ENCODE results near the gene SDE2.
"Not testable (repeated sequence)": the region's sequence is repeated elsewhere in the genome, so short reads cannot be mapped to it uniquely, and the experiment has no call there.

SDE2 gene

GRCh38 chr1:225999227-225999911 is at the start of gene SDE2:
Gene SDE2 (minus strand): TSS chr1:225999343. CDS start chr1:225999312, 31 bp downstream.
- DNase-seq: peak; percentile 100

- DNase-seq: no peak
Measured at GRCh38 chr1:226048886-226049285, 49.7 kb upstream of the SDE2 start.

GRCh38 chr1:226047495-226047894 is 48.4 kb upstream of the SDE2 start:
- no peak for DNase-seq

GRCh38 chr1:226046240-226046639 is 47.1 kb upstream of the SDE2 start:
- DNase-seq: no peak

- no peak for DNase-seq
Measured at GRCh38 chr1:226044514-226045101, 45.5 kb upstream of the SDE2 start.

GRCh38 chr1:226041419-226041818 is 42.3 kb upstream of the SDE2 start:
- DNase-seq: no peak

- DNase-seq: no peak
Measured at GRCh38 chr1:226038661-226039060, 39.5 kb upstream of the SDE2 start.

GRCh38 chr1:226035915-226036314 is 36.8 kb upstream of the SDE2 start:
- DNase-seq: no peak

GRCh38 chr1:226034482-226034881 is 35.3 kb upstream of the SDE2 start:
- DNase-seq: peak; percentile 37

GRCh38 chr1:226033991-226034390 is 34.8 kb upstream of the SDE2 start:
- no peak for DNase-seq

- no peak for DNase-seq
Measured at GRCh38 chr1:226033582-226033981, 34.4 kb upstream of the SDE2 start.

- no peak for DNase-seq
Measured at GRCh38 chr1:226029568-226030225, 30.6 kb upstream of the SDE2 start.

- no peak for DNase-seq
Measured at GRCh38 chr1:226029093-226029496, 30.0 kb upstream of the SDE2 start.

- DNase-seq: no peak
Measured at GRCh38 chr1:226027538-226028217, 28.5 kb upstream of the SDE2 start.

GRCh38 chr1:226026833-226027232 is 27.7 kb upstream of the SDE2 start:
- DNase-seq: no peak

- DNase-seq: no peak
Measured at GRCh38 chr1:226023735-226024134, 24.6 kb upstream of the SDE2 start.

- no peak for DNase-seq
Measured at GRCh38 chr1:226021801-226022200, 22.7 kb upstream of the SDE2 start.

- DNase-seq: no peak
Measured at GRCh38 chr1:226021401-226021800, 22.3 kb upstream of the SDE2 start.

- no peak for DNase-seq
Measured at GRCh38 chr1:226019572-226019971, 20.4 kb upstream of the SDE2 start.

- no peak for DNase-seq
Measured at GRCh38 chr1:226017070-226017469, 17.9 kb upstream of the SDE2 start.

GRCh38 chr1:226009650-226010044 is 10.5 kb upstream of the SDE2 start:
- DNase-seq: no peak

GRCh38 chr1:226007126-226007892 is 8.2 kb upstream of the SDE2 start:
- DNase-seq: not testable (repeated sequence)

- no peak for DNase-seq
Measured at GRCh38 chr1:226006686-226007085, 7.5 kb upstream of the SDE2 start.
